ENCODE measurements around the gene UBA52. TPM values are rescaled to one million over a fixed set of nuclear protein-coding genes. Genes with fewer than 3 reads are reported as not detected.

Gene UBA52
- total and polyA plus RNA-seq, 2 experiments from 2014 or later: 390 to 457 TPM

DNA sequence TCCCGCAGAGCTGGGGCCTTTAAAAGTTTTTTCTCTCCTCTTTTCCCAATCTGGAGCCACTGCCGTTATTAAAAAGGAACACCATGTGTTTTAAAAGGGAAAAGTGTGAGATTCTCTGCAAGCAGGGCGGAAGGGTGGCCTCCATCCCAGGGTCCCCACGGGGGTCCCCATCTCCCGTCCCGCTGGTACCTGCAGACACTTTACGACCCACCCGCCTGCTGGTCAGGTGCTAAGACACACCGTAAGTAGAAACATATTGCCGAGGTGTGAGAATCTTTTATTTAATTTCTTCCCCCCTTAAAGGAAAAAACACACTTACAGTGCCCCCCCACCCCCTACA lies 33.1 kb downstream of the UBA52 start:
- TF ChIP-seq, protein P1, sequence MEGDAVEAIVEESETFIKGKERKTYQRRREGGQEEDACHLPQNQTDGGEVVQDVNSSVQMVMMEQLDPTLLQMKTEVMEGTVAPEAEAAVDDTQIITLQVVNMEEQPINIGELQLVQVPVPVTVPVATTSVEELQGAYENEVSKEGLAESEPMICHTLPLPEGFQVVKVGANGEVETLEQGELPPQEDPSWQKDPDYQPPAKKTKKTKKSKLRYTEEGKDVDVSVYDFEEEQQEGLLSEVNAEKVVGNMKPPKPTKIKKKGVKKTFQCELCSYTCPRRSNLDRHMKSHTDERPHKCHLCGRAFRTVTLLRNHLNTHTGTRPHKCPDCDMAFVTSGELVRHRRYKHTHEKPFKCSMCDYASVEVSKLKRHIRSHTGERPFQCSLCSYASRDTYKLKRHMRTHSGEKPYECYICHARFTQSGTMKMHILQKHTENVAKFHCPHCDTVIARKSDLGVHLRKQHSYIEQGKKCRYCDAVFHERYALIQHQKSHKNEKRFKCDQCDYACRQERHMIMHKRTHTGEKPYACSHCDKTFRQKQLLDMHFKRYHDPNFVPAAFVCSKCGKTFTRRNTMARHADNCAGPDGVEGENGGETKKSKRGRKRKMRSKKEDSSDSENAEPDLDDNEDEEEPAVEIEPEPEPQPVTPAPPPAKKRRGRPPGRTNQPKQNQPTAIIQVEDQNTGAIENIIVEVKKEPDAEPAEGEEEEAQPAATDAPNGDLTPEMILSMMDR (IDR thresholded peaks at IDR 0.05; ENCODE audit: low read depth, low read length): no peak
- Histone ChIP-seq H3K4me1 (ENCODE audit: low read depth) (no peaks in the 10 kb centered on the region), H3K36me3 (no peaks in the 10 kb centered on the region), H3K27ac (no peak overlapping the region), H3K27me3 (peaks cover 84% of the 10 kb centered on the region), H3K9me3 (ENCODE audit: low read depth) (no peaks in the 10 kb centered on the region), H3K4me3 (no peak overlapping the region)
- DNase-seq (ENCODE audit: low read depth in 1 of 2, low spot score in 1 of 2): no peak

DNA sequence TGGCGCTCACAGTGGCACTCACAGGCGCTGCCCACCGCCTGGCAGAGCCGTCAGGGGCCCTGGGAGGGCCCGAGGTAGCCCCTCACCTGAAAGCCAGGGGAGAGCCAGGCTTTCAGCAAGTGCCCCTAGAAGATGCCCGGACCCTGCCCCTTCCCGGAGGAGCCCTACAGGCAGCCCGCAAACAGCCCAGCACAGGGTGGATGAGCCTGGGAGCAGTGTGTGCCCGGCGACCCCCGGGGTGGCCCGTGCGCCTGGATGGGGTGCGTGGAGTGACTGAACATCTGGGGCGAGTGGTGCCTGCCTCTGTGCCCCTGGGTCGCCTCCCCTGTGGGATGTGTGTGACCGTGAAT lies 33.5 kb downstream of the UBA52 start:
- no peaks in the 10 kb centered on the region for H3K9me3 ChIP-seq (ENCODE audit: low read depth)
- H3K27ac ChIP-seq: no peak overlapping the region
- DNase-seq (ENCODE audit: low read depth in 1 of 2, low spot score in 1 of 2): no peak
- H3K27me3 ChIP-seq: peaks cover 87% of the 10 kb centered on the region
- no peaks in the 10 kb centered on the region for H3K36me3 ChIP-seq
- TF ChIP-seq, protein P1 (IDR thresholded peaks at IDR 0.05; ENCODE audit: low read depth, low read length): no peak
- H3K4me3 ChIP-seq: no peak overlapping the region
- H3K4me1 ChIP-seq (ENCODE audit: low read depth): no peaks in the 10 kb centered on the region

GRCh38 chr19:18605546-18606280 lies 34.1 kb downstream of the UBA52 start:
- TF ChIP-seq, protein P1 (IDR thresholded peaks at IDR 0.05; ENCODE audit: low read depth, low read length): no peak
- Histone ChIP-seq H3K27me3 (peaks cover 93% of the 10 kb centered on the region), H3K4me1 (ENCODE audit: low read depth) (peaks cover 3% of the 10 kb centered on the region), H3K9me3 (ENCODE audit: low read depth) (no peaks in the 10 kb centered on the region), H3K27ac (no peak overlapping the region), H3K4me3 (no peak overlapping the region), H3K36me3 (no peaks in the 10 kb centered on the region)
- DNase-seq (ENCODE audit: low read depth in 1 of 2, low spot score in 1 of 2): no peak

GRCh38 chr19:18606281-18607225 lies 34.9 kb downstream of the UBA52 start, which contains the start of gene CRLF1:
TSS of gene CRLF1 (minus strand) at chr19:18606799. CDS start at chr19:18606656, 143 bp downstream.
- TF ChIP-seq, protein P1 (IDR thresholded peaks at IDR 0.05; ENCODE audit: low read depth, low read length): no peak
- H3K9me3 ChIP-seq (ENCODE audit: low read depth): no peaks in the 10 kb centered on the region
- no peak within 1 kb of the TSS for H3K4me3 ChIP-seq
- H3K27ac ChIP-seq: no peak within 1 kb of the TSS
- H3K27me3 ChIP-seq: peaks cover 97% of the 10 kb centered on the region
- no peaks in the 10 kb centered on the region for H3K36me3 ChIP-seq
- DNase-seq (ENCODE audit: low read depth in 1 of 2, low spot score in 1 of 2): no peak
- H3K4me1 ChIP-seq (ENCODE audit: low read depth): peaks cover 7% of the 10 kb centered on the region

- H3K36me3 ChIP-seq: no peaks in the 10 kb centered on the region
- TF ChIP-seq, protein P1 (IDR thresholded peaks at IDR 0.05; ENCODE audit: low read depth, low read length): no peak
- no peak for DNase-seq (ENCODE audit: low read depth in 1 of 2, low spot score in 1 of 2)
- no peaks in the 10 kb centered on the region for H3K9me3 ChIP-seq (ENCODE audit: low read depth)
- no peak overlapping the region for H3K4me3 ChIP-seq
- H3K27ac ChIP-seq: no peak overlapping the region
- H3K4me1 ChIP-seq (ENCODE audit: low read depth): peaks cover 9% of the 10 kb centered on the region
- peaks cover 97% of the 10 kb centered on the region for H3K27me3 ChIP-seq
These were observed 35.8 kb downstream of the UBA52 start for GRCh38 chr19:18607226-18608101.
